ENCODE measurements around the gene TARS1. TPM values are rescaled to one million over a fixed set of nuclear protein-coding genes. Genes with fewer than 3 reads are reported as not detected.

The TARS1 gene
- total RNA-seq, 2 experiments from 2014 or later: 101 to 105 TPM

DNA sequence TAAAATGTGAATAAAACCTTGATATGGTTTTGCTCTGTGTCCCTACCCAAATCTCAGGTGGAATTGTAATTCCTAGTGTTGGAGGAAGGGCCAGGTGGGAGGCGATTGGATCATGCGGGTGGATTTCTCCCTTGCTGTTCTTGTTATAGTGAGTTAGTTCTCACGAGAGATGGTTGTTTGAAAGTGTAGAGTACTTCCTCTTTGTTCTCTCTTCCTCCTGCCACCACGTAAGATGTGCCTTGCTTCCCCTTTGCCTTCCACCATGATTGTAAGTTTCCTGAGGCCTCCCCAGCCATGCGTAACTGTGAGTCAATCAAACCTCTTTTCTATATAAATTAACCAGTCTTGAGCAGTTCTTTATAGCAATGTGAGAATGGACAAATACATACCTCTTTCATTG, 34.9 kb downstream of the TARS1 start:
- H3K36me3 ChIP-seq (ENCODE audit: insufficient read depth, low read length): peaks cover 54% of the 10 kb centered on the region
- H3K9me3 ChIP-seq (ENCODE audit: low read length): no peaks in the 10 kb centered on the region
- no TSS peak for BruUV-seq (replicated peaks)
- H3K4me3 ChIP-seq (ENCODE audit: low read depth, low read length, poor library complexity, severe bottlenecking): no peak overlapping the region
- H4K20me1 ChIP-seq (ENCODE audit: insufficient read depth, low read length): no peaks in the 10 kb centered on the region
- TF ChIP-seq, protein P1, sequence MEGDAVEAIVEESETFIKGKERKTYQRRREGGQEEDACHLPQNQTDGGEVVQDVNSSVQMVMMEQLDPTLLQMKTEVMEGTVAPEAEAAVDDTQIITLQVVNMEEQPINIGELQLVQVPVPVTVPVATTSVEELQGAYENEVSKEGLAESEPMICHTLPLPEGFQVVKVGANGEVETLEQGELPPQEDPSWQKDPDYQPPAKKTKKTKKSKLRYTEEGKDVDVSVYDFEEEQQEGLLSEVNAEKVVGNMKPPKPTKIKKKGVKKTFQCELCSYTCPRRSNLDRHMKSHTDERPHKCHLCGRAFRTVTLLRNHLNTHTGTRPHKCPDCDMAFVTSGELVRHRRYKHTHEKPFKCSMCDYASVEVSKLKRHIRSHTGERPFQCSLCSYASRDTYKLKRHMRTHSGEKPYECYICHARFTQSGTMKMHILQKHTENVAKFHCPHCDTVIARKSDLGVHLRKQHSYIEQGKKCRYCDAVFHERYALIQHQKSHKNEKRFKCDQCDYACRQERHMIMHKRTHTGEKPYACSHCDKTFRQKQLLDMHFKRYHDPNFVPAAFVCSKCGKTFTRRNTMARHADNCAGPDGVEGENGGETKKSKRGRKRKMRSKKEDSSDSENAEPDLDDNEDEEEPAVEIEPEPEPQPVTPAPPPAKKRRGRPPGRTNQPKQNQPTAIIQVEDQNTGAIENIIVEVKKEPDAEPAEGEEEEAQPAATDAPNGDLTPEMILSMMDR (conservative IDR thresholded peaks at IDR 0.05; ENCODE audit: low read length): no peak
- TF ChIP-seq EZH2phosphoT487 (IDR thresholded peaks at IDR 0.05; ENCODE audit: borderline replicate concordance, low read depth, low read length): no peak
- no peaks in the 10 kb centered on the region for H3K79me2 ChIP-seq (ENCODE audit: insufficient read depth, low read depth, low read length)
- no peak overlapping the region for H3K27ac ChIP-seq (ENCODE audit: low read depth, low read length, poor library complexity, severe bottlenecking)
- intact Hi-C loops (cut with micrococcal nuclease; ENCODE audit: unreplicated experiment): no loop called here
- no peak for DNase-seq (ENCODE audit: low spot score)
- POLR2A ChIA-PET: no interaction called here
- H2AFZ ChIP-seq (ENCODE audit: low read length): no peak overlapping the region
- no peaks in the 10 kb centered on the region for H3K9me2 ChIP-seq (ENCODE audit: insufficient read depth, low read length)
- no peaks in the 10 kb centered on the region for H3K4me1 ChIP-seq (ENCODE audit: insufficient read depth, low read length, poor library complexity, severe bottlenecking)
- CTCF ChIA-PET (ENCODE audit: unreplicated experiment): no interaction called here
- no peak overlapping the region for H3K4me2 ChIP-seq (ENCODE audit: low read length)

DNA sequence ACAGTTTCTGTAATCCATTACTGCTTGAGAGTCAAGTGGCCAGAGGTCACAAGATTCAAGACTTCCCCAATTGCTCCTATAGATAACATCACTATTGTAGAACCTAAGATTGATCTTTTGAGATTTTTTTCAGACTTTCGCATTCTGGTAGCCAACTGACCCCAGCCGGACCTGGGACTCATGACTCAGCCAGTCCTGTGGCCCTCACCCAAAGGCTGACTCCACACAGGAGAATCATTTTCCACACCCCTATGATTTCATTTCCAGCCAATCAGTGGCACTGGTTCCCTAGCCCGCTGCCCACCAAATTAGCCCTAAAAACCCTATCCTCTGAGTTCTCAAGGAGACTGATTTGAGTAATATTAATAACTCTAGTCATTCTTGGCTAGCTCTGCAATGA, 36.2 kb downstream of the TARS1 start:
- Histone ChIP-seq H3K4me3 (ENCODE audit: low read depth, low read length, poor library complexity, severe bottlenecking) (no peak overlapping the region), H3K9me2 (ENCODE audit: insufficient read depth, low read length) (no peaks in the 10 kb centered on the region), H3K4me2 (ENCODE audit: low read length) (no peak overlapping the region), H3K36me3 (ENCODE audit: insufficient read depth, low read length) (peaks cover 41% of the 10 kb centered on the region), H3K4me1 (ENCODE audit: insufficient read depth, low read length, poor library complexity, severe bottlenecking) (no peaks in the 10 kb centered on the region), H3K79me2 (ENCODE audit: insufficient read depth, low read depth, low read length) (no peaks in the 10 kb centered on the region), H3K9me3 (ENCODE audit: low read length) (no peaks in the 10 kb centered on the region), H3K27ac (ENCODE audit: low read depth, low read length, poor library complexity, severe bottlenecking) (no peak overlapping the region), H2AFZ (ENCODE audit: low read length) (no peak overlapping the region), H4K20me1 (ENCODE audit: insufficient read depth, low read length) (no peaks in the 10 kb centered on the region)
- no peak for DNase-seq (ENCODE audit: low spot score)
- POLR2A ChIA-PET: no interaction called here
- no peak for TF ChIP-seq EZH2phosphoT487 (IDR thresholded peaks at IDR 0.05; ENCODE audit: borderline replicate concordance, low read depth, low read length)
- TF ChIP-seq, protein P1 (conservative IDR thresholded peaks at IDR 0.05; ENCODE audit: low read length): no peak
- CTCF ChIA-PET (ENCODE audit: unreplicated experiment): no interaction called here
- BruUV-seq (replicated peaks): no TSS peak
- intact Hi-C loops (cut with micrococcal nuclease; ENCODE audit: unreplicated experiment): no loop called here

DNA sequence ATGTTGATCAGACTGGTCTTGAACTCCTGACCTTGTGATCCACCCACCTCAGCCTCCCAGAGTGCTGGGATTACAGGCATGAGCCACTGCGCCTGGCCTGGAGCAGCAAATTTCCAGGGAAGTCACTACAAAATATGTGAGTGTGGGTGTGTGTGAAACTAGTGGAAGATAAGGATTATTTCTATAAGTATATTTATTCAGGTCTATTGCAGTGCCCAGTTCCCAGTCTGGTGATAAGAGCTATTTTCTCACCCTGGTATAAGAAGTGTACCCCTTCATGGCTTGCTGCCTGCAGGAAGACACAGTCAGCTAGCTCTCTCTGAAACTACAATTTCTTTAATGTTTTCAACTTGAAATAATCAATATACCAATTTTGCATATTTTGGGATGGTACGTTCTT, 37.1 kb downstream of the TARS1 start:
- ChIA-PET POLR2A (interaction anchor here (0.6 to 1.6 kb wide), 3 partner anchors 8 to 852 kb away, joined by 4 to 7 read pairs (median 6); no protein-coding TSS in a partner anchor), CTCF (ENCODE audit: unreplicated experiment) (no interaction called here)
- Histone ChIP-seq H4K20me1 (ENCODE audit: insufficient read depth, low read length) (no peaks in the 10 kb centered on the region), H2AFZ (ENCODE audit: low read length) (no peak overlapping the region), H3K27ac (ENCODE audit: low read depth, low read length, poor library complexity, severe bottlenecking) (no peak overlapping the region), H3K79me2 (ENCODE audit: insufficient read depth, low read depth, low read length) (no peaks in the 10 kb centered on the region), H3K4me3 (ENCODE audit: low read depth, low read length, poor library complexity, severe bottlenecking) (no peak overlapping the region), H3K9me2 (ENCODE audit: insufficient read depth, low read length) (no peaks in the 10 kb centered on the region), H3K4me1 (ENCODE audit: insufficient read depth, low read length, poor library complexity, severe bottlenecking) (no peaks in the 10 kb centered on the region), H3K4me2 (ENCODE audit: low read length) (no peak overlapping the region), H3K36me3 (ENCODE audit: insufficient read depth, low read length) (peaks cover 33% of the 10 kb centered on the region), H3K9me3 (ENCODE audit: low read length) (no peaks in the 10 kb centered on the region)
- TF ChIP-seq EZH2phosphoT487 (IDR thresholded peaks at IDR 0.05; ENCODE audit: borderline replicate concordance, low read depth, low read length): no peak
- TF ChIP-seq, protein P1 (conservative IDR thresholded peaks at IDR 0.05; ENCODE audit: low read length): no peak
- no peak for DNase-seq (ENCODE audit: low spot score)
- intact Hi-C loops (cut with micrococcal nuclease; ENCODE audit: unreplicated experiment): no loop called here
- BruUV-seq (replicated peaks): no TSS peak
